C4-2B (cell line): ENCODE results near the gene POLK.

Experiments
- H3K27ac ChIP-seq: fragments of 450-650 bp; 2 replicates; pipeline ENCODE4 v1.5.1; 2017
- ZFX ChIP-seq: fragments of 450-650 bp; IDR thresholded peaks from 2 replicates; pipeline ENCODE4 v1.6.1; 2017
- TF ChIP-seq, protein P1 (sequence below): fragments of 450-650 bp; conservative IDR thresholded peaks from 2 replicates; pipeline ENCODE4 v1.5.1; 2017; ENCODE audit warnings: mild to moderate bottlenecking

Gene POLK

DNA sequence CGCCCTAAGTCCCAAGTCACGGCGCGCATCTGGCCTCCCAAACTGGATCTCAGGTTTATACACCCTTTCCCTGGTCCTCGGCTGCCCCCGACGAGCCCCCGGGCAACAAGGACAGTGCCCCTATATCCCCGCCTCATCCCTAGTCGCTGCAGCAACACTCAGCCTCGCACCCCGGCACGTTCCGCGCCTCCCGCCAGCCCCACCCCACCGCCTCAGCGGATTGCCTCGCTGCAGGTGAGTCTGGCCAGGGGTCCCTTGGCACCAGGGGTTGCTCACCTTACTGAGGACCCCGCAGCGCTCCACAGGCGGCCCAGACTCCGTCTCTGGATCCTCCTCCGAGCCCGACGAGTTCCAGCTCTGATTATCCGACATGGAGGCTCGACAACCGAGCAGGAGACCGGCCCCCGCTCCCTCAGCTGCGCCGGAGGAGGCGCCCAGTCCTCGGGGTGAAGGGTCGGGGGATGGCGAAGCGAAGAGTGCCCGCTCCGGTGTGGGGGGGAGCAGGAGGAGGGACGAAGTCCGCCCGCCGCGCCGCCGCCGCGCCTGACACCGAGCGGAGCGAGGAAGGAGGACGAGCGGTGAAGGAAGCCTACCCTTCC, 756 bp upstream of the POLK start:
- TF ChIP-seq, protein P1, sequence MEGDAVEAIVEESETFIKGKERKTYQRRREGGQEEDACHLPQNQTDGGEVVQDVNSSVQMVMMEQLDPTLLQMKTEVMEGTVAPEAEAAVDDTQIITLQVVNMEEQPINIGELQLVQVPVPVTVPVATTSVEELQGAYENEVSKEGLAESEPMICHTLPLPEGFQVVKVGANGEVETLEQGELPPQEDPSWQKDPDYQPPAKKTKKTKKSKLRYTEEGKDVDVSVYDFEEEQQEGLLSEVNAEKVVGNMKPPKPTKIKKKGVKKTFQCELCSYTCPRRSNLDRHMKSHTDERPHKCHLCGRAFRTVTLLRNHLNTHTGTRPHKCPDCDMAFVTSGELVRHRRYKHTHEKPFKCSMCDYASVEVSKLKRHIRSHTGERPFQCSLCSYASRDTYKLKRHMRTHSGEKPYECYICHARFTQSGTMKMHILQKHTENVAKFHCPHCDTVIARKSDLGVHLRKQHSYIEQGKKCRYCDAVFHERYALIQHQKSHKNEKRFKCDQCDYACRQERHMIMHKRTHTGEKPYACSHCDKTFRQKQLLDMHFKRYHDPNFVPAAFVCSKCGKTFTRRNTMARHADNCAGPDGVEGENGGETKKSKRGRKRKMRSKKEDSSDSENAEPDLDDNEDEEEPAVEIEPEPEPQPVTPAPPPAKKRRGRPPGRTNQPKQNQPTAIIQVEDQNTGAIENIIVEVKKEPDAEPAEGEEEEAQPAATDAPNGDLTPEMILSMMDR, result no peak
- TF ChIP-seq ZFX, result no peak
- peak overlapping the region; percentile 90 for H3K27ac ChIP-seq

DNA sequence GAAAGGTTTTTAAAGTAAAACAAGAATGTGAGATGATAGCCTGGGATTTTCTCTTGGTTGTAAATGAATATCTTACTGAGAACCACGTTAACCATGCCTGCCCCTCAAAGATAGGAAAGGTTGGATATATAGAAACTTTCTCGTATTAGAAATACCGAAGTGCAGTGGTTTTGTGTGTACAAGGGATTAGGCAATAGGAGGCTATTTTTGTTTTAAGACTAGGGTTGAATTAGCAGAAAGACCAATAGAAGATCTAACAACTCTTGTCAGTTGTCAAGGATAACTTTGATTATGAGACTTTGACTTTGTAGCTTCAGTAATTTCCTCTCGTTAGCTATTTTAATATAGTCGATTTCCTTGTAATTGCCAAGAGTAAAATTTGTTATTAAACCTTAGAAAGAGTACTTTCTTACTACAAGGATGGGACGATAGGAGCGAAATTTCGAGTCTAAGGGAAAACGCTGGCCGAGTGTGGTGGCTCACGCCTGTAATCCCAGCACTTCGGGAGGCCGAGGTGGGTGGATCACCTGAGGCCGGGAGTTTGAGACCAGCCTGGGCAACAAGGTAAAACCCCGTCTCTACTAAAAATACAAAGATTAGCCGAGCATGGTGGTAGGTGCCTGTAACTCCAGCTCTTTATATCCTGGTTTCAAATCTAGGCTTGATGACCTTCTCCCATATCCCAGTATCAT, 838 bp downstream of the POLK start:
- H3K27ac ChIP-seq, result peak overlapping the region; percentile 90
- TF ChIP-seq, protein P1, result no peak
- no peak for TF ChIP-seq ZFX

DNA sequence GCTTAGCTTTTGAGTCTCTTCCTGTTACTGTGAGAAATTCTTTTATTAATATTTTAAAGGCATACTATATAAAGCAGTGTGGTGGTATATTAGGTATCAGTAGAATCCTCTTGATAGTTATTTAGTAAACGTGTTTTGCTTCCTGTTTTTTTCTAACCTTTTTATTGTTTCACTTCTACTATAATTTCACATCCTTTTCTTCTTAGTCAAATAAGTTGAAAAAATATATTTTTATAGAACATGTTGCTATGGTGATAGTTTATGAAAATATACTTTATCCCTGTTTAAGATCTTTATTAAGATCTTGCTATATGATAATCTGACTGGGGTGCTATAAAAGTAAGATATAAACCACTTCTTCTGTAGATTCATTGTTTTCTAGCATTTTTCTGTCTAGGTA, 2.1 kb downstream of the POLK start:
- no peak overlapping the region for H3K27ac ChIP-seq
- TF ChIP-seq, protein P1, result no peak
- TF ChIP-seq ZFX, result no peak

DNA sequence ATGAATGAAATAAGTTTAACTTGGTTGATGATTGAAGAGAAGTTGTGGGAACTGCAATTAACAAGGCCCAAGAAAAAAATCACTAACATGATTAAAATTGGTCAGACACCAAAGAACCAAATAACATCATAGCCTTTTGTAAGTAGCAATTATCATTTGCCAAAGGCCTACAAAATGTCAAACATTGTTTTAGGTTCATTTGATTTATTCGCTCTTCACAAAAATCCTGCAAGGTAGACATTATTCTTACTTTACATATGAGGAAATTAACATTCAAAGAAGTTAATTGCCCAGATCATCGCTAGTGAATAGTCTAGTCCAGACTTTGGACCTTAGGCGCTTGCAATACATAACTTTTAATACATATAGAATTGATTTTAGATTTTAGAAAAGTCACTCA, 2.6 kb downstream of the POLK start:
- TF ChIP-seq, protein P1, result no peak
- no peak for TF ChIP-seq ZFX
- H3K27ac ChIP-seq, result no peak overlapping the region

DNA sequence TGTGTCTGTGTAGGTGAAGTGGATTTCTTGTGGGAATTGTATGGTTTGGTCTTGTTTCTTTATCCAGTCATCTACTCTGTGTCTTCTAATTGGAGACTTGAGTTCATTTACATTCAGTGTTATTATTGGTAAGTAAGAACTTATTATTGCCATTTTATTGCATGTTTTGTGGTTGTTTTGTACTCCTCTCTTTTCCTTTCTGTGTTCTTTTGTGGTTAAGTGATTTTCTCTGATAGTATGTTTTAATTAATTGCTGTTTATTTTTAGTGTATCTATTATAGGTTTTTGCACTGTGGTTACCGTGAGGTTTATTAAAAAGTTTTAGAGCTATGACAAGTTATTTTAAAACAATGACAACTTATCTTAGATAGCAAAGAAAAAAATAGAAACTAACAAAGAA, 8.1 kb downstream of the POLK start:
- TF ChIP-seq, protein P1, result no peak
- TF ChIP-seq ZFX, result no peak
- H3K27ac ChIP-seq, result no peak overlapping the region

DNA sequence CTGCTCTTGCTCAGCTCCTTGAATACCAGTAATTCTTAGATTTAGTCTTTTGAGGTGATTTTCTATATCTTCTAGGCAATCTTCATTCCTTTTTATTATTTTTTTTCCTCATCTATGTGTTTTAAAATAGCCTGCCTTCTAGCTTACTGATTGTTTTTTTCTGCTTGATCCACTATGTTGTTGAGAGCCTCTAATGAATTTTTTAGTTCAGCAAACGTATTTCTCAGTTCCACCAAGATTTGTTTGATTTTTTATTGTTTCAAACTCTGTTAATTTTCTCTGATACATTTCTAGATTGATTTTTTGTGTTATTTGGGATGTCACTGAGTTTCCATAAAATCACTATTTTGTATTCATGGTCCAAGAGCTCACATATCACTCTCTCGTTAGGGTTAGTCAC, 9.5 kb downstream of the POLK start:
- H3K27ac ChIP-seq, result no peak overlapping the region
- TF ChIP-seq, protein P1, result no peak
- no peak for TF ChIP-seq ZFX

DNA sequence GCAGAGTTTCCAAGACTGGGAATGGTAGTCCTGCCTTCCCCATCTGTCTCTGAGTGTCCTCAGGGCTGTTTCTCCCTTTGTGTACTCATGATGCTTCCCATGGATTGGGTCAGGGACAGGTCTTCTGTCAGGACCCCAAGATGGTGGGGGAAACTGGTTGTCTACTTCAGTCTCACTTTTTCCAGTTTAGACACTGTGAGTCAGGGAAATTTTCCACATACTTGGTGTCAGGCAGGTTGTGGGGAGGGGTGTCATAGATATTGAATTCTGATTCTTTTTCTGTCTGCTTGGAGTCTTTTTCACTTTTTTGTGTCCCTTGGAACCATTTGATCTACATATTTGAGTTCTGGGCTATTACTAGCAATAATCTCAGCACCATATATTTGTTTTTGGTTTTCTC, 10.3 kb downstream of the POLK start:
- TF ChIP-seq ZFX, result no peak
- TF ChIP-seq, protein P1, result no peak
- no peak overlapping the region for H3K27ac ChIP-seq
